GM21360 (cell line): Measurements from ENCODE around the gene FAM20C.

Experiments used
- ATAC-seq: cut with Tn5 transposase; IDR thresholded peaks from one replicate; pipeline ENCODE4 v1.9.1; 2021; ENCODE audit warnings: mild to moderate bottlenecking, moderate library complexity; ENCODE audit not compliant: unreplicated experiment

FAM20C gene

GRCh38 chr7:207418-208129 is 15.2 kb downstream of the FAM20C start:
- no peak for ATAC-seq

- ATAC-seq, result no peak
Measured at GRCh38 chr7:208130-208673, 15.8 kb downstream of the FAM20C start.

GRCh38 chr7:208816-209215 is 16.4 kb downstream of the FAM20C start:
- no peak for ATAC-seq

GRCh38 chr7:209416-209815 is 17.0 kb downstream of the FAM20C start:
- no peak for ATAC-seq

GRCh38 chr7:209906-210305 is 17.5 kb downstream of the FAM20C start:
- no peak for ATAC-seq

GRCh38 chr7:210401-210925 is 18.1 kb downstream of the FAM20C start:
- ATAC-seq, result no peak

- ATAC-seq, result no peak
Measured at GRCh38 chr7:211033-211714, 18.8 kb downstream of the FAM20C start.

- ATAC-seq, result no peak
Measured at GRCh38 chr7:211715-212058, 19.3 kb downstream of the FAM20C start.

GRCh38 chr7:212754-213153 is 20.4 kb downstream of the FAM20C start:
- ATAC-seq, result no peak

GRCh38 chr7:213324-213993 is 21.1 kb downstream of the FAM20C start:
- ATAC-seq, result no peak

- no peak for ATAC-seq
Measured at GRCh38 chr7:214410-215212, 22.2 kb downstream of the FAM20C start.

GRCh38 chr7:216360-217300 is 24.3 kb downstream of the FAM20C start:
- ATAC-seq, result no peak

GRCh38 chr7:217781-218180 is 25.4 kb downstream of the FAM20C start:
- no peak for ATAC-seq

GRCh38 chr7:218316-218715 is 25.9 kb downstream of the FAM20C start:
- ATAC-seq, result no peak

- ATAC-seq, result no peak
Measured at GRCh38 chr7:218896-219580, 26.7 kb downstream of the FAM20C start.

- no peak for ATAC-seq
Measured at GRCh38 chr7:219581-220150, 27.3 kb downstream of the FAM20C start.

- ATAC-seq, result no peak
Measured at GRCh38 chr7:220151-220841, 27.9 kb downstream of the FAM20C start.
